Thymus (tissue), 11 donors: ENCODE data around the gene YKT6. TPM values are rescaled to one million over a fixed set of nuclear protein-coding genes. Genes with fewer than 3 reads are reported as not detected.

Experiments used
- DNase-seq, 9 donors: peaks; one replicate each; pipeline ENCODE4 v3.0.0-alpha.2; 2013; ENCODE audit warnings: low spot score in 9 of 9, low read depth in 6 of 9, missing footprints in 1 of 9
- H3K27ac ChIP-seq, 2 donors: one replicate each; pipeline ENCODE4 v1.5.1; 2013; ENCODE audit warnings: control low read depth in 1 of 2, low read depth in 1 of 2, low read length in 1 of 2, mild to moderate bottlenecking in 1 of 2, moderate library complexity in 1 of 2
- H3K27me3 ChIP-seq, 2 donors: one replicate each; pipeline ENCODE4 v1.5.1; 2013; ENCODE audit warnings: low read length in 1 of 2; ENCODE audit not compliant: control insufficient read depth in 2 of 2, insufficient read depth in 1 of 2
- H3K36me3 ChIP-seq, 2 donors: one replicate each; pipeline ENCODE4 v1.5.1; 2013; ENCODE audit warnings: low read length in 1 of 2, mild to moderate bottlenecking in 1 of 2, moderate library complexity in 1 of 2; ENCODE audit not compliant: control insufficient read depth in 2 of 2, insufficient read depth in 2 of 2
- H3K4me1 ChIP-seq, 2 donors: one replicate each; pipeline ENCODE4 v1.5.1; 2013; ENCODE audit warnings: low read length in 2 of 2; ENCODE audit not compliant: control insufficient read depth in 2 of 2, insufficient read depth in 2 of 2
- H3K4me3 ChIP-seq, 2 donors: one replicate each; pipeline ENCODE4 v1.5.1; 2013; ENCODE audit warnings: low read length in 2 of 2, control low read depth in 1 of 2, mild to moderate bottlenecking in 1 of 2
- H3K9me3 ChIP-seq, 2 donors: one replicate each; pipeline ENCODE4 v1.5.1; 2013; ENCODE audit warnings: low read length in 1 of 2, mild to moderate bottlenecking in 1 of 2; ENCODE audit not compliant: control insufficient read depth in 2 of 2, insufficient read depth in 1 of 2
- WGBS: extraction: QIAGEN DNeasy Blood & Tissue Kit; methylation state at CpG from one replicate; pipeline ENCODE4 v1.1.7; 2013; 5-methylcytosine and 5-hydroxymethylcytosine counted together
- polyA plus RNA-seq: library from polyadenylated mRNA; stranded (reverse); fragments of 200-250 nt; gene quantifications from one replicate; pipeline ENCODE4 v1.2.3, GENCODE V29; 2013
- total RNA-seq: library from RNA; stranded (reverse); fragments of 120-200 nt; gene quantifications from one replicate; pipeline ENCODE4 v1.2.4, GENCODE V29; 2013
- donor health status: healthy.

YKT6 gene
- total and polyA plus RNA-seq, 2 donors, result 38.9 to 44.0 TPM

DNA sequence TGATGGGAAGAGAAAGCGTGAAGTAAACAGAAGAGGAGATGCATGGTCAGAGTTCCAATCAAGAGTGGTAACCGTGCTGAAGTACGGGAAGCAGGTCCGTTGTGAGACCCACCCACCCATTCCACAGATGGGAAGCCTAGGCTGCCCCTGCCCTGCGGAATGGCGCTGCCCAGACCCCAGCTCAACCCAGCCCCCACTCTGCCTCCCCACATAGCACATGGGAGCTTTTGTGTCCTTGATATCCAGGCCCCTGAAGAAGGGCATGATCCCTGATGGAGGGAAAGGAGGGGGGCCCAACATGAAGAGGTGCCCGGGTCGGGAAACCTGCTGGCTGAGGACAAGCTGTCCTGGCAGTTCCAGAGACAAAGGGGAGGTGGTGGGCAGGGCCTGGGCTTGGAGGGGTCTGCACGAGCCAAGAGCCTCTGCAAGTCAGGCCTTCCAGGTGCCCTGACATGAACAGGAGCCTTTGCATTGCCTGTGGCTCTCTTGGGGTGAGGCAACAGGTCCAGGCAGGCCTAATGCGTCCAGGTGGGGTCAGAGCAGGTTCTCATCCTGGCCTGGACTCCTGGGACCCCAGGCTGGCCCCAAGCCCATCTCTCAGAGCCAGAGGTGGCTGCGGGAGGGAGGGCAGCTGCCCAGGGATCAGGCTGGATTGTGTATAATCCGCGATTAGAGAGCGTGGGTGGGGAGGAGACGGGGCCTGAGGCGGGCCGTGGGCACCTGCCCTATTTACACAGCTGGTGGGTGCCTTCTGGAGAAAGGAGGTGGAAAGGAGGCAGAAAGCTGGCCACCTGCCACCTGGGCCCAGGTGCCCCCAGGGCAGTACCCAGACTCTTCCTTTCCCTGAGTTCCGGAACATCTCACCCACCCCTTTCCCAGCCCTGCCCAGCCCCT, 23.5 kb downstream of the YKT6 start:
- 91% methylated on average over 18 of the region's 18 CpGs for WGBS
- no peak for DNase-seq
- Histone ChIP-seq H3K9me3 (no peaks in the 10 kb centered on the region), H3K27ac (no peak overlapping the region), H3K36me3 (no peaks in the 10 kb centered on the region), H3K27me3 (peaks cover 0 to 17% of the 10 kb centered on the region in 2 donors), H3K4me3 (no peak overlapping the region), H3K4me1 (peaks cover 0 to 5% of the 10 kb centered on the region in 2 donors)

DNA sequence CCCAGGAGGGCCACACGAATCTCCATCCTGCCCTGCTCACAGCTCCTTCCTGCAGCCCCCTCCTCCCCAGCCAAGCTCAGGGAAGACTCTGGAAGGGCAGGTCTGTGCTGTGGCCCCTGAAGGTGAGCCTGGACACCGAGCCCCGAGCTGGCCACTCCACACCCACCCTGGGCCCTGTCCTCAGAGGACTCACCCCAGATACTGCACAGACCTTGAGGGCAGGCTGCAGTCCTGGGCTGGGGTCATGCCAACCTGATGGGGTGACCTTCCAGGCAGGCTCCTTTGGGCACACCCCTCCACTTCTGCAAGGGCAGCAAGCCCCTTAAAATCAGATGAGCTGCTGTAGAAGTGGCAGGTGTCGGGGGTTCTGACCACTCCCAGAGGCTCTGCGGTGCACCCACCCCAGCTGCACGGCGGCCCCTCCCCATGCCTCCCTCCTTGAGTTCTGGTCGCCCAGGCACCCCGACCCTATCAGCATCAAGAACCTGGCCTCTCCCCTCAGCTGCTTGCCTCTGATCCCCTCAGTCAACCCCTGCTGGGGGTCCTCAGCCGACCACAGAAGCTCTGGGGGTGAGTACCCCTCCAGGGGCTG, 24.3 kb downstream of the YKT6 start:
- H3K27me3 ChIP-seq, result peaks cover 0 to 17% of the 10 kb centered on the region in 2 donors
- no peaks in the 10 kb centered on the region for H3K36me3 ChIP-seq
- 86% methylated on average over 10 of the region's 10 CpGs for WGBS
- H3K9me3 ChIP-seq, result no peaks in the 10 kb centered on the region
- H3K4me3 ChIP-seq, result no peak overlapping the region
- no peak for DNase-seq
- H3K27ac ChIP-seq, result no peak overlapping the region
- H3K4me1 ChIP-seq, result peaks cover 0 to 5% of the 10 kb centered on the region in 2 donors

DNA sequence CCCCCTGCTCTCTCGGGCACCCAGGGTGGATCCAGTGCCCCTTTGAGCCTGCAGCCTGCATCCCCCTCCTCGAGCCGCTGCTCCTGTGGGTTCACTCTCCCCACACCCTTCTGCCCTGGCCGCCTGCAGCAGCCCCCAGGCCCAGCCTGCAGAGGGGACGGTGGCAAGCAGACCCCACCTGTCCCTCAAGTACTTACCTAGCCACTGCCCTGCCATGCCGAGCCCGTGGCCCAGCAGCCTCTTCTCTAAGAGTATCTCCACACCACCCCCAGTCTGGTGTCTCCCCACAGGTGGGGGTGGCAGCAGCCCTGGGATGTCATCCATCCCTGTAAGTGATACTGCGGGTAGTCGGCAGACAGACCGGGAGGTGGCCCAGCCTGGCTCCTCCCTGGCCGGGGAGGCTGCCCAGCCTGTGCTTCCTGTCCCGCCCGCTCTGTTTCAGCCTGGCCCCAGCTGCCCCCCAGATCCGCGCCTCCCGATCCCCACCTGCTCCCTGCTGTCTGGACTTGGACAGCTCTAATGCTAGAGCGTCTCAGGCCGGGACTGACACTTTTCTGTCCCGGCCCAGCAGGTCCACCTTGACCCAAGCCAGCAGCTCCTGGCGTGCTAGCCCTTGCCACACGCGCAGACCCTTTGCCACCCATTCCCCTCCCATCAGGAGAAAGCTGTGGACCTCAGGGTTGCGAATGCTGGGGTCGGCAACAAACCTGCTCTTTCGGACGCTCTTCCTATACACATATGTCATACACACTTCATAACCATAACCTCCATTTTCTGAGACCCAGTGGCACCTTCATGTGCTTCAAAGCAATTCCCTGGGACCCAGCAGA, 25.0 kb downstream of the YKT6 start:
- Histone ChIP-seq H3K4me1 (peaks cover 0 to 5% of the 10 kb centered on the region in 2 donors), H3K36me3 (no peaks in the 10 kb centered on the region), H3K4me3 (no peak overlapping the region), H3K27me3 (peaks cover 0 to 17% of the 10 kb centered on the region in 2 donors), H3K27ac (no peak overlapping the region), H3K9me3 (no peaks in the 10 kb centered on the region)
- WGBS, result 86% methylated on average over 26 of the region's 26 CpGs
- DNase-seq, result no peak

DNA sequence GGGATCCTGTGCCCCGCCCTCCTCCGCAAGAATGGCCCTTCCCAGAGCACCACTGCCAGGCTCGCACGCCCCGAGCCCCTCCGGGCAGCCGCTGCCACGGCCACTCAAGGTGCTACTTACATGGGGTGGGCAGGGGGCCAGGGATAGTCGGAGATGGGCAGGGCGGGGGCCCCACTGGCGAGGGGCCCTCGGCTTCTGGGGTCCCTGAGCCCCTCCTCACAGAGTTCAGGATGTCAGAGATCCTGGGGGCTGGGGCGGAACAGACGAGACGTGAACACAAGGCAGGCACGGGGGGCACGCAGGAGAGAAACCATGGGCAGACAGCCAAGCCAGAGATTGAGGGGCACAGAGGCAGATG, 25.6 kb downstream of the YKT6 start:
- peaks cover 0 to 17% of the 10 kb centered on the region in 2 donors for H3K27me3 ChIP-seq
- no peaks in the 10 kb centered on the region for H3K9me3 ChIP-seq
- no peaks in the 10 kb centered on the region for H3K36me3 ChIP-seq
- 70% methylated on average over 17 of the region's 17 CpGs for WGBS
- DNase-seq, result no peak
- no peak overlapping the region for H3K4me3 ChIP-seq
- peaks cover 0 to 5% of the 10 kb centered on the region in 2 donors for H3K4me1 ChIP-seq
- no peak overlapping the region for H3K27ac ChIP-seq

DNA sequence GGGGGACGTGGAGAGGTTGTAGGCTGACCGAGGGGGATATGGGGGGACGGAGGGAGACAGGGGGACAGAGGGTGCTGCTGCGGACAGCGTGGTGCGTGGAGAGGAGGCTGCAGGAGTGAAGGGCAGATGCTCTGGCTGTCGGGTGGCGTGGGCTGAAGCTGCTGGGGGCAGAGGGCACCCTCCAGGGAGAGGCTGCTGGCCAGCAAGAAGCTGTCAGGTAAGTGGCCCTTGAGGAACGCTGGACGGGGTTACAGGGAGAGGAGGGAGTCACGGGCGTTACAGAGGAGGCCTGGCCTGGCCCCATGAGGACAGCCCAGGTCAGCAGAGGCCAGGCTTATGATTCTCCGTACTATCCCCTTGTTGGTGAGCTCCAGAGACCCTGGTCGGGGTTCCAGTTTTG, 27.1 kb downstream of the YKT6 start:
- WGBS, result 92% methylated on average over 14 of the region's 14 CpGs
- no peak for DNase-seq
- H3K4me3 ChIP-seq, result no peak overlapping the region
- H3K9me3 ChIP-seq, result no peaks in the 10 kb centered on the region
- H3K36me3 ChIP-seq, result no peaks in the 10 kb centered on the region
- H3K4me1 ChIP-seq, result peaks cover 0 to 5% of the 10 kb centered on the region in 2 donors
- H3K27me3 ChIP-seq, result peaks cover 0 to 17% of the 10 kb centered on the region in 2 donors
- H3K27ac ChIP-seq, result no peak overlapping the region

DNA sequence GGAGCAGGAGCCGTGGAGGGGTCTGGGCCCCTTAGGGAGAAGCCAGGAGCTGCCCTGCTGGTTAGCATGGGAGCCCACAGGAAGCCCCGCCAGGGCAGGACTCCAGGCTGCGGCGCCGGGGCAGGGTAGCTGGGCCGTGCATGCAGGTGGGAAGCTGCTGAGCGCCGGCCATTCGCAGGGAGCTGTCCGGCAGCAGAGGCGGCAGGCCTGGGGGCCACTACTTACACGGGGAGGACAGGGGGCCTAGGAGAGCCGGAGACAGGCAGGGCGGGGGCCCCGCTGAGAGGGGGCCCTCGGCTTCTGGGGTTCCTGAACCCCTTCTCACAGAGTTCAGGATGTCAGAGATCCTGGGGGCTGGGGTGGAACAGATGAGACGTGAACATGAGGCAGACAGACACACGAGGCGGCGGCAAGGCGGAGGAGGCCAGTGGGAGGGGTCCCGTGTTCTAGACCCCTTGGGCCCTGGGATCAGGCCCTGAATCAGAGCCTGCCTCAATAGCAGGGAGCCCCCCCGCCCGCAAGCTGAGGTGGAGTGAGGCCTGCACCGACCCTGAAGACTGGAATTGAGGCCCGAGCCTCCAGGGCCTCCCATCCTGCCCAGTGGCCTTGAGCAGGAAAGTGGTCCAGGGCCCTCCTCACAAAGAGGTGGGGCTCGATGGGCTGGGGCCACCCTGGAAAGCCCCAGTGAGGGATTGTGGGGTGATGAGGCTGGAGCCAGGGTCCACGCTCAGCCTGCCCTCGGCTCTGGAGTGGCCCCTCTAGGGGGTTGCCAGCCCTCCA, 28.0 kb downstream of the YKT6 start:
- WGBS, result 94% methylated on average over 29 of the region's 29 CpGs
- no peak for DNase-seq
- Histone ChIP-seq H3K4me1 (no peaks in the 10 kb centered on the region), H3K27ac (no peak overlapping the region), H3K36me3 (no peaks in the 10 kb centered on the region), H3K27me3 (peaks cover 0 to 17% of the 10 kb centered on the region in 2 donors), H3K4me3 (no peak overlapping the region), H3K9me3 (no peaks in the 10 kb centered on the region)

DNA sequence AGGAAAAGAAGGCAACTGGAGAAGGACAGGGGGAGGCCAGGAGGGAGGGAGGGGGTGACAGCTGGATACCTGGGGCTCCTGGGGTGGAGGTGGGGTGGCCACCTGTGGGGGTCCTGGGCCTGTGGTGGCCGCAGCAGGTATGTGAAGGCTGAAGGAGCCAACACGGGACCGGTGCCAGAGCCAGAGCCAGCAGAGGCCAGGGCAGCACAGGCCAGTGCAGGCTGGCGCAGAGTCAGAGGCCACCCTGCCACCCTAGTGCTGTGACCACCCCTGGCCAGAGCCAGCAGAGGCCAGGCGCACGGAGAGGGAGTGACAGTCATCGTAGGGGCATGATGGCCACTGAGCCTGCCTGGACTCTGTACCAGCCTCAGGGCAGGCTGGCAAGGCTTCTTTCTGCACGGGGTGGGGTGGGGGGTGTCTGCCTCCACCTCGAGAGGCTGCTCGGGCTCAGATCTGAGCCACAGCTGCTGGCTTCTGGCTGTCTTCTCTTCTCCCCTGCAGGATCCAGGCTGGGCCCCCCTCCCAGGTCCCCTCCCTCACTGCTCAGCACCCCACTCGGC, 28.8 kb downstream of the YKT6 start:
- Histone ChIP-seq H3K27me3 (peaks cover 0 to 17% of the 10 kb centered on the region in 2 donors), H3K4me3 (no peak overlapping the region), H3K9me3 (no peaks in the 10 kb centered on the region), H3K36me3 (no peaks in the 10 kb centered on the region), H3K4me1 (no peaks in the 10 kb centered on the region), H3K27ac (no peak overlapping the region)
- WGBS, result 92% methylated on average over 11 of the region's 11 CpGs
- no peak for DNase-seq

DNA sequence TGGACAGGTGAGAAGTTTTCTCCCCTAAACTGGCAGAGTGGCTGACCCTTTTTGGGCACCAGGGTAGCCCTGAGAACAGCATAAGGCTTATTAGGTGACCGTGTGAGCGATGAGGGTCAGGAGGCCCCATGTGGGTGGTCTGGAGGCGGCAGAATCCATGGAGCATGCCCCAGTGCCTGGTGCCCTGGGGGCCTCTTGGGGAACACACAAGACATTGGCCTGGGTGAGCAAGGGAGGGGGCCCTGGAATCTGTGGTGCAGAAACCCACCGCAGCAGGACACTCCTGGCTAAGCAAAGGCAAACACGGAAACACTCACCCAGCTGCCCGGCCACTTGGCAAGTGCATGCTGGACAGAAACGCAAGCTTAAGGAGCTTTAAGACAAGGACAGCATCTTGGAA, 29.5 kb downstream of the YKT6 start:
- no peak for DNase-seq
- H3K9me3 ChIP-seq, result no peaks in the 10 kb centered on the region
- no peak overlapping the region for H3K4me3 ChIP-seq
- H3K4me1 ChIP-seq, result no peaks in the 10 kb centered on the region
- peaks cover 0 to 12% of the 10 kb centered on the region in 2 donors for H3K27me3 ChIP-seq
- H3K27ac ChIP-seq, result no peak overlapping the region
- no peaks in the 10 kb centered on the region for H3K36me3 ChIP-seq
- WGBS, result 98% methylated on average over 7 of the region's 7 CpGs
